Measurements from ENCODE around the gene CFB. TPM values are rescaled to one million over a fixed set of nuclear protein-coding genes. Genes with fewer than 3 reads are reported as not detected.
A peak's percentile ranks its signal among the peaks of the same experiment; 100 is the strongest.
"Not testable (repeated sequence)": the region's sequence is repeated elsewhere in the genome, so short reads cannot be mapped to it uniquely, and the experiment has no call there.

The CFB gene
- total RNA-seq, 1 experiment from 2014 or later, result 0.32 TPM

DNA sequence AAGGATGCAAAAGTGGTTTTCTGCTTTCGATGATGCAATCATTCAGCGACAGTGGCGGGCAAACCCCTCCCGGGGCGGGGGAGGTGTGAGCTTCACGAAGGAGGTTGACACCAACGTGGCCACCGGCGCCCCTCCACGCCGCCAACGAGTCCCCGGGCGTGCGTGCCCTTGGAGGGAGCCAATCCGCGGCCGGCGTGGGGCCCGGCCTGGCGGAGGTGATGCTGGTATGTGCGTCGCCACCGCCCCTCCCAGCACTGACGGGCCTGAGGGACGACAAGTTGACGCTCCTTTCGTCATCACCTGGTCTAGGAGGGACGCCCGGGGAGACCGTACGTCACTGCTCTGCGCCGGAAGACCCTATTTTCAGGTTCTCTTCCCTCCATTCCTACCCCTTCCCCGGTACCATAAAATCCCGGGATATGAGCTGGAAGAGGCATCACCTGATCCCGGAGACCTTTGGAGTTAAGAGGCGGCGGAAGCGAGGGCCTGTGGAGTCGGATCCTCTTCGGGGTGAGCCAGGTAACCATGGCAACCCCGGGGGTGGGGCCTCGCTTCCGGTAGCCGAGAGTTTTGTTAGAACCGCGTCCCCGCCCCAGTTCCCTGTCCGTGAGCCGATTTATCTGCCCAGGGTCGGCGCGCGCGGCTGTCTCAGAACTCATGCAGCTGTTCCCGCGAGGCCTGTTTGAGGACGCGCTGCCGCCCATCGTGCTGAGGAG is 26.3 kb downstream of the CFB start, which contains the start of gene DXO:
TSS of gene DXO (minus strand) at position 146 of the 716 bp plus-strand sequence. CDS start 463 bp downstream, outside the sequence.
- CTCF ChIA-PET, result interaction anchor here (0.8 kb wide), 1 partner anchor 20 kb away, joined by 4 read pairs; no protein-coding TSS in a partner anchor
- POLR2A ChIA-PET (ENCODE audit: low non-redundant PET), result interaction anchor here (0.5 to 0.6 kb wide), 3 partner anchors 226 to 474 kb away, joined by 4 to 9 read pairs (median 8); partner anchors contain the start of gene ABHD16A

GRCh38 chr6:31972709-31973350 is 26.9 kb downstream of the CFB start:
- TF ChIP-seq, protein P1, sequence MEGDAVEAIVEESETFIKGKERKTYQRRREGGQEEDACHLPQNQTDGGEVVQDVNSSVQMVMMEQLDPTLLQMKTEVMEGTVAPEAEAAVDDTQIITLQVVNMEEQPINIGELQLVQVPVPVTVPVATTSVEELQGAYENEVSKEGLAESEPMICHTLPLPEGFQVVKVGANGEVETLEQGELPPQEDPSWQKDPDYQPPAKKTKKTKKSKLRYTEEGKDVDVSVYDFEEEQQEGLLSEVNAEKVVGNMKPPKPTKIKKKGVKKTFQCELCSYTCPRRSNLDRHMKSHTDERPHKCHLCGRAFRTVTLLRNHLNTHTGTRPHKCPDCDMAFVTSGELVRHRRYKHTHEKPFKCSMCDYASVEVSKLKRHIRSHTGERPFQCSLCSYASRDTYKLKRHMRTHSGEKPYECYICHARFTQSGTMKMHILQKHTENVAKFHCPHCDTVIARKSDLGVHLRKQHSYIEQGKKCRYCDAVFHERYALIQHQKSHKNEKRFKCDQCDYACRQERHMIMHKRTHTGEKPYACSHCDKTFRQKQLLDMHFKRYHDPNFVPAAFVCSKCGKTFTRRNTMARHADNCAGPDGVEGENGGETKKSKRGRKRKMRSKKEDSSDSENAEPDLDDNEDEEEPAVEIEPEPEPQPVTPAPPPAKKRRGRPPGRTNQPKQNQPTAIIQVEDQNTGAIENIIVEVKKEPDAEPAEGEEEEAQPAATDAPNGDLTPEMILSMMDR (conservative IDR thresholded peaks at IDR 0.05; ENCODE audit: low read depth, low read length), result no peak
- no peak for TF ChIP-seq EZH2 (IDR thresholded peaks at IDR 0.05; ENCODE audit: borderline replicate concordance, low read depth, low read length, poor library complexity, severe bottlenecking)
- H3K4me3 ChIP-seq (ENCODE audit: low read depth, low read length, poor library complexity, severe bottlenecking), result peak overlapping the region; percentile 65
- BruUV-seq (replicated peaks), result TSS peak; percentile 55
- ChIA-PET POLR2A (ENCODE audit: low non-redundant PET) (interaction anchor here (0.5 to 0.6 kb wide), 2 partner anchors 227 to 474 kb away, joined by 8 to 9 read pairs; no protein-coding TSS in a partner anchor), CTCF (no interaction called here)
- H3K27ac ChIP-seq (ENCODE audit: low read depth, low read length, poor library complexity, severe bottlenecking), result peak overlapping the region; percentile 93
- intact Hi-C loops (cut with micrococcal nuclease; ENCODE audit: unreplicated experiment), result no loop called here
- DNase-seq (ENCODE audit: low spot score), result no peak
- H3K9me3 ChIP-seq (ENCODE audit: low read depth, low read length, poor library complexity, severe bottlenecking), result no peaks in the 10 kb centered on the region
- peaks cover 19% of the 10 kb centered on the region for H3K4me1 ChIP-seq (ENCODE audit: insufficient read depth, low read length, poor library complexity, severe bottlenecking)
- peaks cover 22% of the 10 kb centered on the region for H3K36me3 ChIP-seq (ENCODE audit: insufficient read depth, low read length, poor library complexity, severe bottlenecking)
- H3K27me3 ChIP-seq (replicated peaks; ENCODE audit: insufficient read depth, low read depth, low read length, poor library complexity), result no peaks in the 10 kb centered on the region

More for the DNA sequence above, 26.3 kb downstream of the CFB start, which contains the start of gene DXO:
- H3K36me3 ChIP-seq (ENCODE audit: insufficient read depth, low read length, poor library complexity, severe bottlenecking), result peaks cover 29% of the 10 kb centered on the region
- H3K27ac ChIP-seq (ENCODE audit: low read depth, low read length, poor library complexity, severe bottlenecking), result peak within 1 kb of the TSS; percentile 93
- peaks cover 19% of the 10 kb centered on the region for H3K4me1 ChIP-seq (ENCODE audit: insufficient read depth, low read length, poor library complexity, severe bottlenecking)
- no peaks in the 10 kb centered on the region for H3K9me3 ChIP-seq (ENCODE audit: low read depth, low read length, poor library complexity, severe bottlenecking)
- H3K27me3 ChIP-seq (replicated peaks; ENCODE audit: insufficient read depth, low read depth, low read length, poor library complexity), result no peaks in the 10 kb centered on the region
- TF ChIP-seq, protein P1 (conservative IDR thresholded peaks at IDR 0.05; ENCODE audit: low read depth, low read length), result no peak
- no peak for TF ChIP-seq EZH2 (IDR thresholded peaks at IDR 0.05; ENCODE audit: borderline replicate concordance, low read depth, low read length, poor library complexity, severe bottlenecking)
- peak within 1 kb of the TSS; percentile 65 for H3K4me3 ChIP-seq (ENCODE audit: low read depth, low read length, poor library complexity, severe bottlenecking)
- peak; percentile 99 for DNase-seq (ENCODE audit: low spot score)
- BruUV-seq (replicated peaks), result no TSS peak
- intact Hi-C loops (cut with micrococcal nuclease; ENCODE audit: unreplicated experiment), result no loop called here

DNA sequence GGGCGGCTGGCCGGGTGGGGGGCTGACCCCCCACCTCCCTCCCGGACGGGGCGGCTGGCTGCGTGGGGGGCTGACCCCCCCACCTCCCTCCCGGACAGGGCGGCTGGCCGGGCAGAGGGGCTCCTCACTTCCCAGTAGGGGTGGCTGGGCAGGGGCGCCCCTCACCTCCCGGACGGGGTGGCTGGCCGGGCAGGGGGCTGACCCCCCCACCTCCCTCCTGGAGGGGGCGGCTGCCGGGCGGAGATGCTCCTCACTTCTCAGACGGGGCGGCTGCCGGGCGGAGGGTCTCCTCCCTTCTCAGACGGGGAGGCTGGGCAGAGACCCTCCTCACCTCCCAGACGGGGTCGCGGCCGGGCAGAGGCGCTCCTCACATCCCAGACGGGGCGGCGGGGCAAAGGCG is 30.2 kb downstream of the CFB start:
- POLR2A ChIA-PET (ENCODE audit: low non-redundant PET); intact Hi-C loops (cut with micrococcal nuclease; ENCODE audit: unreplicated experiment); DNase-seq (ENCODE audit: low spot score); CTCF ChIA-PET; BruUV-seq (replicated peaks); H3K27ac ChIP-seq (ENCODE audit: low read depth, low read length, poor library complexity, severe bottlenecking); H3K27me3 ChIP-seq (replicated peaks; ENCODE audit: insufficient read depth, low read depth, low read length, poor library complexity); H3K9me3 ChIP-seq (ENCODE audit: low read depth, low read length, poor library complexity, severe bottlenecking); H3K4me3 ChIP-seq (ENCODE audit: low read depth, low read length, poor library complexity, severe bottlenecking); H3K36me3 ChIP-seq (ENCODE audit: insufficient read depth, low read length, poor library complexity, severe bottlenecking): not testable (repeated sequence)
- peaks cover 12% of the 10 kb centered on the region for H3K4me1 ChIP-seq (ENCODE audit: insufficient read depth, low read length, poor library complexity, severe bottlenecking)

Measured in A673 (cell line).